Neural cell (in vitro differentiated cells): ENCODE measurements around the gene TSEN54. TPM values are rescaled to one million over a fixed set of nuclear protein-coding genes. Genes with fewer than 3 reads are reported as not detected.

Experiments
- H2AFZ ChIP-seq: fragments of 200-600, 300-800 bp; sonication (generic), shearing (Covaris generic); 2 replicates; pipeline ENCODE4 v1.6.0; 2014; ENCODE audit warnings: low read depth, mild to moderate bottlenecking, antibody characterized with exemption, low read length, moderate library complexity
- H3F3A ChIP-seq: fragments of 200-600 bp; shearing (Covaris generic); 2 replicates; pipeline ENCODE4 v1.6.1; 2016; ENCODE audit warnings: mild to moderate bottlenecking, moderate library complexity, mixed read lengths, antibody characterized with exemption, low read length; ENCODE audit not compliant: insufficient read depth, poor library complexity, severe bottlenecking
- H3K27ac ChIP-seq: fragments of 200-600, 300-800 bp; sonication (generic), shearing (Covaris generic); 2 replicates; pipeline ENCODE4 v1.5.1; 2014; ENCODE audit warnings: mild to moderate bottlenecking, low read length, moderate library complexity
- H3K27me3 ChIP-seq: fragments of 300-800, 200-600 bp; sonication (generic), shearing (Covaris generic); 2 replicates; pipeline ENCODE4 v1.6.0; 2014; ENCODE audit warnings: mild to moderate bottlenecking, low read depth, low read length, moderate library complexity; ENCODE audit not compliant: insufficient read depth
- H3K36me3 ChIP-seq: fragments of 300-800, 200-600 bp; sonication (generic), shearing (Covaris generic); 2 replicates; pipeline ENCODE4 v1.5.1; 2014; ENCODE audit warnings: mild to moderate bottlenecking, antibody characterized with exemption, low read length, moderate library complexity; ENCODE audit not compliant: insufficient read depth
- H3K4me2 ChIP-seq: fragments of 300-800, 200-600 bp; sonication (generic), shearing (Covaris generic); 2 replicates; pipeline ENCODE4 v1.6.0; 2014; ENCODE audit warnings: mild to moderate bottlenecking, low read length
- H3K4me3 ChIP-seq: fragments of 300-800, 200-600 bp; sonication (generic), shearing (Covaris generic); 2 replicates; pipeline ENCODE4 v1.5.1; 2014; ENCODE audit warnings: mild to moderate bottlenecking, low read length, moderate library complexity
- H3K79me2 ChIP-seq: fragments of 200-600 bp; shearing (Covaris generic); replicated peaks from 2 replicates; pipeline ENCODE4 v1.6.0; 2014; ENCODE audit warnings: mild to moderate bottlenecking, low read length, moderate library complexity; ENCODE audit not compliant: insufficient read depth
- H3K9ac ChIP-seq: fragments of 300-800, 200-600 bp; sonication (generic), shearing (Covaris generic); 2 replicates; pipeline ENCODE4 v1.6.1; 2016; ENCODE audit warnings: mild to moderate bottlenecking, low read length, mixed read lengths
- H3K9me2 ChIP-seq: fragments of 200-600 bp; shearing (Covaris generic); 2 replicates; pipeline ENCODE4 v1.6.1; 2016; ENCODE audit warnings: mild to moderate bottlenecking, low read length, mixed read lengths; ENCODE audit not compliant: insufficient read depth
- H3K9me3 ChIP-seq: fragments of 200-600, 300-800 bp; sonication (generic), shearing (Covaris generic); 2 replicates; pipeline ENCODE4 v1.6.1; 2016; ENCODE audit warnings: mild to moderate bottlenecking, mixed run types, low read length, moderate library complexity, mixed read lengths
- H4K20me1 ChIP-seq: fragments of 200-600 bp; shearing (Covaris generic); 2 replicates; pipeline ENCODE4 v1.6.1; 2016; ENCODE audit warnings: mild to moderate bottlenecking, mixed run types; ENCODE audit not compliant: insufficient read depth
- EP300 ChIP-seq: fragments of 450-650 bp; conservative IDR thresholded peaks from 2 replicates; pipeline ENCODE4 v1.6.1; 2014; ENCODE audit warnings: antibody characterized with exemption, mild to moderate bottlenecking, moderate library complexity; ENCODE audit not compliant: poor library complexity, severe bottlenecking
- EZH2 ChIP-seq: fragments of 200-600, 300-800 bp; shearing (Covaris generic), sonication (generic); IDR thresholded peaks from 2 replicates; pipeline ENCODE4 v1.6.1; 2014; ENCODE audit warnings: antibody characterized with exemption, low read length, borderline replicate concordance, mild to moderate bottlenecking; ENCODE audit not compliant: insufficient read depth, poor library complexity, severe bottlenecking
- MXI1 ChIP-seq: fragments of 450-650 bp; conservative IDR thresholded peaks from 2 replicates; pipeline ENCODE4 v1.6.1; 2014; ENCODE audit warnings: antibody characterized with exemption, mild to moderate bottlenecking; ENCODE audit not compliant: poor library complexity, severe bottlenecking
- POLR2AphosphoS5 ChIP-seq: IDR thresholded peaks from 2 replicates; pipeline ENCODE4 v1.6.1; 2012
- RAD21 ChIP-seq: fragments of 450-650 bp; conservative IDR thresholded peaks from 2 replicates; pipeline ENCODE4 v1.6.1; 2014; ENCODE audit warnings: antibody characterized with exemption, mild to moderate bottlenecking, moderate library complexity
- SMC3 ChIP-seq: fragments of 450-650 bp; conservative IDR thresholded peaks from 2 replicates; pipeline ENCODE4 v1.6.1; 2014; ENCODE audit warnings: antibody characterized with exemption, mild to moderate bottlenecking, moderate library complexity; ENCODE audit not compliant: poor library complexity
- TAF1 ChIP-seq: IDR thresholded peaks from 2 replicates; pipeline ENCODE4 v1.6.1; 2012; ENCODE audit warnings: low read depth
- polyA plus RNA-seq: library from polyadenylated mRNA; depleted of rRNA; stranded (reverse); fragments of >200 nt; gene quantifications from 2 replicates; pipeline ENCODE4 v1.2.3, GENCODE V29; 2014
- TF ChIP-seq, protein P1 (sequence below): IDR thresholded peaks from 2 replicates; pipeline ENCODE4 v1.6.1; 2012; ENCODE audit warnings: borderline replicate concordance
- TF ChIP-seq, protein P2 (sequence below): fragments of 450-650 bp; IDR thresholded peaks from 2 replicates; pipeline ENCODE4 v1.5.1; 2014; ENCODE audit warnings: antibody characterized with exemption, mild to moderate bottlenecking, moderate library complexity; ENCODE audit not compliant: poor library complexity, severe bottlenecking

TSEN54 gene
- polyA plus RNA-seq, 1 donor from 2014 or later: 32.2 TPM

DNA sequence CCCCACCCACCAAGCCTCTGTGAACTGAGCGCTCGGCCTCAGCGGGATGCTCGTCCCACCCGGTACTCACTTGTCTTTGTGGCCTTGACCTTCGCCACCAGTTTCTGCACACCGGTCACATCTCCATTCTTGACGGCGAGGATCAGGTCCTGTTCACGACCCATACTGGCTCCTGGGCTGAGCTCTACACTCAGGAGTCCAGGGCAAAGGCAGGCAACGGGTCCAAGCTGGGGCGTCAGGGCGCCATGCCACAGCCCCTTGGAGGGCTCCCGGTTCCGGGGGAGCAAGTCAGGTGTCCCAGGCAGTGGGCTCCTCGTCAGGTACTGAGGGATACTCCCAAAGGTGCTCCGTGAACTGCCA, 2.7 kb upstream of the TSEN54 start:
- no peaks in the 10 kb centered on the region for H3F3A ChIP-seq
- H3K36me3 ChIP-seq: no peaks in the 10 kb centered on the region
- no peak overlapping the region for H3K9ac ChIP-seq
- H3K9me3 ChIP-seq: no peaks in the 10 kb centered on the region
- H3K4me2 ChIP-seq: no peak overlapping the region
- no peaks in the 10 kb centered on the region for H3K27me3 ChIP-seq
- H4K20me1 ChIP-seq: no peaks in the 10 kb centered on the region
- H3K4me3 ChIP-seq: peak overlapping the region; percentile 95
- TF ChIP-seq RAD21 (no peak), POLR2AphosphoS5 (no peak), EZH2 (no peak), EP300 (no peak), TAF1 (no peak), MXI1 (no peak), SMC3 (no peak)
- TF ChIP-seq, protein P1, sequence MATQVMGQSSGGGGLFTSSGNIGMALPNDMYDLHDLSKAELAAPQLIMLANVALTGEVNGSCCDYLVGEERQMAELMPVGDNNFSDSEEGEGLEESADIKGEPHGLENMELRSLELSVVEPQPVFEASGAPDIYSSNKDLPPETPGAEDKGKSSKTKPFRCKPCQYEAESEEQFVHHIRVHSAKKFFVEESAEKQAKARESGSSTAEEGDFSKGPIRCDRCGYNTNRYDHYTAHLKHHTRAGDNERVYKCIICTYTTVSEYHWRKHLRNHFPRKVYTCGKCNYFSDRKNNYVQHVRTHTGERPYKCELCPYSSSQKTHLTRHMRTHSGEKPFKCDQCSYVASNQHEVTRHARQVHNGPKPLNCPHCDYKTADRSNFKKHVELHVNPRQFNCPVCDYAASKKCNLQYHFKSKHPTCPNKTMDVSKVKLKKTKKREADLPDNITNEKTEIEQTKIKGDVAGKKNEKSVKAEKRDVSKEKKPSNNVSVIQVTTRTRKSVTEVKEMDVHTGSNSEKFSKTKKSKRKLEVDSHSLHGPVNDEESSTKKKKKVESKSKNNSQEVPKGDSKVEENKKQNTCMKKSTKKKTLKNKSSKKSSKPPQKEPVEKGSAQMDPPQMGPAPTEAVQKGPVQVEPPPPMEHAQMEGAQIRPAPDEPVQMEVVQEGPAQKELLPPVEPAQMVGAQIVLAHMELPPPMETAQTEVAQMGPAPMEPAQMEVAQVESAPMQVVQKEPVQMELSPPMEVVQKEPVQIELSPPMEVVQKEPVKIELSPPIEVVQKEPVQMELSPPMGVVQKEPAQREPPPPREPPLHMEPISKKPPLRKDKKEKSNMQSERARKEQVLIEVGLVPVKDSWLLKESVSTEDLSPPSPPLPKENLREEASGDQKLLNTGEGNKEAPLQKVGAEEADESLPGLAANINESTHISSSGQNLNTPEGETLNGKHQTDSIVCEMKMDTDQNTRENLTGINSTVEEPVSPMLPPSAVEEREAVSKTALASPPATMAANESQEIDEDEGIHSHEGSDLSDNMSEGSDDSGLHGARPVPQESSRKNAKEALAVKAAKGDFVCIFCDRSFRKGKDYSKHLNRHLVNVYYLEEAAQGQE: no peak
- TF ChIP-seq, protein P2, sequence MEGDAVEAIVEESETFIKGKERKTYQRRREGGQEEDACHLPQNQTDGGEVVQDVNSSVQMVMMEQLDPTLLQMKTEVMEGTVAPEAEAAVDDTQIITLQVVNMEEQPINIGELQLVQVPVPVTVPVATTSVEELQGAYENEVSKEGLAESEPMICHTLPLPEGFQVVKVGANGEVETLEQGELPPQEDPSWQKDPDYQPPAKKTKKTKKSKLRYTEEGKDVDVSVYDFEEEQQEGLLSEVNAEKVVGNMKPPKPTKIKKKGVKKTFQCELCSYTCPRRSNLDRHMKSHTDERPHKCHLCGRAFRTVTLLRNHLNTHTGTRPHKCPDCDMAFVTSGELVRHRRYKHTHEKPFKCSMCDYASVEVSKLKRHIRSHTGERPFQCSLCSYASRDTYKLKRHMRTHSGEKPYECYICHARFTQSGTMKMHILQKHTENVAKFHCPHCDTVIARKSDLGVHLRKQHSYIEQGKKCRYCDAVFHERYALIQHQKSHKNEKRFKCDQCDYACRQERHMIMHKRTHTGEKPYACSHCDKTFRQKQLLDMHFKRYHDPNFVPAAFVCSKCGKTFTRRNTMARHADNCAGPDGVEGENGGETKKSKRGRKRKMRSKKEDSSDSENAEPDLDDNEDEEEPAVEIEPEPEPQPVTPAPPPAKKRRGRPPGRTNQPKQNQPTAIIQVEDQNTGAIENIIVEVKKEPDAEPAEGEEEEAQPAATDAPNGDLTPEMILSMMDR: no peak
- H3K27ac ChIP-seq: no peak overlapping the region
- H3K9me2 ChIP-seq: no peaks in the 10 kb centered on the region
- no peak overlapping the region for H2AFZ ChIP-seq
- H3K79me2 ChIP-seq: peaks cover 17% of the 10 kb centered on the region

DNA sequence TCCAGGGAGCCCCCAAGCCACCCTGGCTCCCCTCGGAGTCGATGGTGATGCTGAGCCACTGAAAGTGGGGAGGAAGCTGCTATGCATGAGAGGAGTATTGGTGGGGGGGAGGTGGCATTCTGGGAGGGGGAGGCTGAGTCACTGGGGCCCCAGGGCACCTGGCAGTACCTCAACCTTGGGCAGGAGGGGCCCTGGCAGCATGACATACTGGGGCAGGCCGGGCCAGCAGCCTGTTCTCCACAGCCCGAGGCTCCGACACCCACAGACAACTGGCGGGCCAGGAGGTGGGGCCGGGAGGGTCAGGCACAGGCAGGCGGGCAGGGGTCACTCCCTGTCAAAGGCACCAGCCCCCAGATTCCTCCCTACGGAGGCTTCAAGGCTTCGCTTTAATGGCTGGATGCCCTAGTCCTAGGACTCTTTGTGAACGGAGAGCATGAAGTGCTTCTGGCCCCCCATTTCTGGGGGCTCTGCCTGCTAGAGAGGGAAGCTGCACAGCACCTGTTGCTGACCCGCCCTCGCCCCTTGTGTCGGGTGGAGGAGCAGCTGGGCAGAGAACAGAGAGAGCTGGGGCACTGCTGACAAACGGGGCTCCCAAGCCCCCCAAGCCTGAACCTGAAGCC, 1.9 kb upstream of the TSEN54 start:
- Histone ChIP-seq H4K20me1 (no peaks in the 10 kb centered on the region), H3K27me3 (no peaks in the 10 kb centered on the region), H3K36me3 (no peaks in the 10 kb centered on the region), H3K9ac (peak overlapping the region; percentile 90), H3K27ac (no peak overlapping the region), H2AFZ (peak overlapping the region; percentile 97), H3K4me2 (peak overlapping the region; percentile 84), H3K9me3 (no peaks in the 10 kb centered on the region), H3K9me2 (no peaks in the 10 kb centered on the region), H3K79me2 (peaks cover 17% of the 10 kb centered on the region), H3F3A (no peaks in the 10 kb centered on the region), H3K4me3 (peak overlapping the region; percentile 95)
- TF ChIP-seq MXI1: no peak
- no peak for TF ChIP-seq TAF1
- TF ChIP-seq SMC3: no peak
- TF ChIP-seq RAD21: no peak
- TF ChIP-seq, protein P2: no peak
- TF ChIP-seq EZH2: no peak
- TF ChIP-seq EP300: no peak
- TF ChIP-seq, protein P1: no peak
- no peak for TF ChIP-seq POLR2AphosphoS5
